RCC 7860 (cell line): Measurements from ENCODE around the gene KRTAP4-4.
"Not testable (repeated sequence)": the region's sequence is repeated elsewhere in the genome, so short reads cannot be mapped to it uniquely, and the experiment has no call there.

Source experiments
- DNase-seq: peaks from one replicate; pipeline ENCODE4 v3.0.0-alpha.2; 2015; ENCODE audit warnings: low spot score
- FAIRE-seq: peaks from 2 replicates; lab custom pipeline; 2012; peaks lifted over from hg19 to GRCh38; lab: Jason Lieb, UNC

The KRTAP4-4 gene

GRCh38 chr17:41148971-41149651 lies 11.4 kb downstream of the KRTAP4-4 start:
- DNase-seq, FAIRE-seq: not testable (repeated sequence)

DNA sequence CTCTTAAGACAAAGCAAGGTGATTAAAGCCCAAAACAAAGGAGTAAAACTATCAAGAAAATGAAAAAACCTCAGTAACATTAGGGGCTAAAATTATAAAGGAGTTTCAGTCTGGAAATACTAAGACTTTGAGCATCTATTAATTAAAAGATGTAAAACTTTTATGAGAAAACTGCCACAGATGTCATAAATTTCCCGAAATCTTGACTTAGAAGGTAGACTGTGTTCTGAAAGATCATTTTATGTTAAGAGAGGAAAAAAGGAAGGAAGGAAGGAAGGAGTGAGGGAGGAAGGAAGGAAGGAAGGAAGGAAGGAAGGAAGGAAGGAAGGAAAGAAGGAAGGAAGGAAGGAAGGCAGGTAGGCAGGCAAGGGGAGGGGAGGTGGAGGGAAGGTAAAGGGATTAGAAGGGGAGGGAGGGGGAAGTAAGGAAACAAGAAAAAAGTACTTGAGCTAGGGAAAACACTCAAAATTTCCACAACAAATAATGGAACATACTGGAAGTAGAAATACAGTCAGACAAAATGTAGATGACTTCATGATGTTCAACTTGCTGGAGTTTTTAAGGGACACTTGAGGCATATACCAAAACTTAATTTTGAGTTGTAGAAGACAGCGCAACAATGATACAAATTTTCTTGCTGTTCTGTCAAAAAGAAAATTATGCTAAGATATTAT lies 12.9 kb downstream of the KRTAP4-4 start:
- no peak for FAIRE-seq
- no peak for DNase-seq

- FAIRE-seq (no peak), DNase-seq (no peak)
Observed at GRCh38 chr17:41145261-41145660, 15.3 kb downstream of the KRTAP4-4 start.

DNA sequence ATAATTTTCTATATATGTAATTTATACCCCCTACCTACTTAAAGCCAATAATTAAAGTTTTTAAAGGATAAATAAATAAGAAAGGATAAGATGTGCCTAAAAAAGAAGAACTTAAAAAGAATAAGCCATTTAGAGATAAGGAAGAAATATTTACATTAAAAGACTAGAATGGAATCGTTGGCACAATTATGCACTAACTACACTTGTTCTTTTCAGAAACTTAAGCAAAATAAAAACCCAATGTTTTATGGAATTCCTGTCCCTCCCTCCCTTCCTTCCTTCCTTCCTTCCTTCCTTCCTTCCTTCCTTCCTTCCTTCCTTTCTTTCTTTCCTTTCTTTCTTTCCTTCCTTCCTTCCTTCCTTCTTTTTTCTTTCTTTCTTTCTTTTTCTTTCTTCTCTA lies 15.7 kb downstream of the KRTAP4-4 start:
- FAIRE-seq = no peak
- no peak for DNase-seq

- DNase-seq (no peak), FAIRE-seq (no peak)
Observed at GRCh38 chr17:41141361-41141760, 19.2 kb downstream of the KRTAP4-4 start.

DNA sequence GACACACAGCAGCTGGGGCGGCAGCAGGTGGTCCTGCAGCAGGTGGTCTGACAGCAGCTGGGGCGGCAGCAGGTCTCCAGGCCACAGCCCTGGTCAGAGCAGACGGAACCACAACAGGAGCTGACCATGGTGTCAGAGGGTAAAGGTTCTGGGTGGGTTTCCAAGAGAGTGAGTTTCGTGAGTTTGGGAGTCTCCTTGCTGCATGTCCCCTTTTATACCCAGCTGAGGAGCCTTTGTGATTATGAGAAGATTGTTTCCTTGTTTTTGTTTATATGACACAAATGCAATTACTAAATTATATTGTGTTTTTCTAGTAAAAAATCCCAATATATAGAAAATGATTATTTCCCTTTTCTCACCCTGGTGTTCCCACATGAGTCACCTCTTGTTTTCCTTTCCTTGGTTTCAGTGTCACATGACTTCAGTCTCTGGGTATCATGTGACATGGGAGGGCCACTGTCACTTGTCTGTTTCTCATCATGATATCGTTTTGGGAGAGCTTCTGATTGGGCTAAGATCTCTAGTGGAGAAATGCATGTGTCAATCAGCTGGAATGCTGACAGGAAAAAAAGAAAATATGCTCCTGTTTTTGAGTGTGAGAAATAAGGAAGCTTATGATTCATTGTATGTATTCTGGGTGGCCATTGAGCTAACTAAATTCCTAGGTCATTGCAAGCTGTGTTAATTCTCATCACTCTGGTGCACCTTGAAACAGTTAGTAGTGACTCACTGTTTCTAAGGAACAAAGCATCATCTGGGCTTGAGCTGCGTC lies 20.0 kb downstream of the KRTAP4-4 start, which contains the start of gene KRTAP4-6:
Gene KRTAP4-6, minus strand, starts transcription at position 185 of the 772 bp plus-strand sequence. Its CDS starts 57 bp downstream, at position 128.
- FAIRE-seq = peak; percentile 55
- DNase-seq = peak; percentile 88

DNA sequence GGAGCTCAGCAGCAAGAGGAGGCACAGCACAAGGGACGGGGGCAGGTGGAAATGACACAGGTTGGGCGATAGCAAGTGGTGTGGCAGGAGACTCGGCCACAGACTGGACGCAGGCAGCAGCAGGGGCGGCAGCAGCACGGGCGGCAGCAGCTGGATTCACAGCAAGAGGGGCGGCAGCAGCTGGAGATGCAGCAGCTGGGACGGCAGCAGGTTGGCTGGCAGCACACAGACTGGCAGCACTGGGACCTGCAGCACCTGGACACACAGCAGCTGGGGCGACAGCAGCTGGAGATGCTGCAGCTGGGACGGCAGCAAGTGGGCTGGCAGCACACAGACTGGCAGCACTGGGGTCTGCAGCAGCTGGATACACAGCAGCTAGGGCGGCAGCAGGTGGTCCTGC lies 20.7 kb downstream of the KRTAP4-4 start:
- not testable (repeated sequence) for FAIRE-seq, DNase-seq

DNA sequence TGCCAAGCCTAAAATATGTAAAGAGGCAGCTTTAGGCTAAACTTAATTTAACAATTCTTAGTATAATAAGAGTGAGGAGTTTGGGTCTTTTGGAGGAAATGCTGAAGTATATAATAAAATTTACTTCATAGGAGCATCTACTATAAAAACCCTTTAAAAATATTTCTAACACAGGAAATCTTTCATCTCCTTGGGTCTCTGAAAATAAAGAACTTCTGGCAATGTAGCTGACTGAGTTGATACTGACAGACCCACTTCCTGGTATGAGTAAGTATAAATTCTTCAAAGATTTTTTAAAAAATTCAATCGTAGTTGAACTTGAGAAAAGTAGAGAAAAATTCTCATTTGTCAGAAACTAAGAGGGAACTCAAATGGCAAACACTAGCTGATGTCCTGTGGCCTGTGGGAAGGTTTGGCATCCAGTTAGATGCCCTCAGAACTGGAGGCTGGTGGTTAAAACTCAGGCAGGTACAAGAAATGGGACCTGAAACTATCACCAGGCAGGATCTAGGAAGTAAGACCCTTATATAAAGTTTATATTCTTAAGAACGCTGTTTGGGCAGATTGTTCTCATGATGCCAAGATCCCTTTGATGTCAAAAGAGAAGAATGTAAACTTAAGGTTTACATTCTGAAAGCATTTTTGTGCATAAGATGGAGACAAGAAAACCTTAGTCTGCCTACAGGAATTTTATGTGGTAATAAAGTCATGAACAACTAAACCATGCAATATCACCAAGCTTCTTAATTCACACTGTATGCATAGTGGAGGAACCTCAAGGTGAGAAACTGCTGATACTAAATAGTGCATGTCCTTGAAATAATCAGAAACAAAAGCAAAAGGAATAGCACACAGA lies 26.4 kb downstream of the KRTAP4-4 start:
- FAIRE-seq (no peak), DNase-seq (no peak)

DNA sequence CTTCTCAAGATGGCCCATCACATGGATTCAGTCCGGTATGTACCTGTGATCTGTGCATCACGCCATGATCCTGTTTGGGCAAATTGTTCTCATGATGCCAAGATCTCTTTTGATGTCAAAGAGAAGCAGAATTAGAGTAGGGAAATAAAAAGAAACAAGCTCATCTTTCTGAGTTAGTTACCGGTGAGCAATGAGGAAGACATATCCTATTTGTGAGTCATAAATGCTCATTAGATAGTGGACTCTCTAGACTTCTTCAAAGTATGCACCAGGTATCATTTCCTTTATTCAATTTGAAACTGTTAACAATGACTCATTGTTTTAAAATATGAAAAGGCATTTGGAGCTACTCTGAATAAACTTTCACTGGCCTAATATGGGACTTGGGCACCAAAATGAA lies 28.6 kb downstream of the KRTAP4-4 start:
- FAIRE-seq = peak; percentile 87

DNA sequence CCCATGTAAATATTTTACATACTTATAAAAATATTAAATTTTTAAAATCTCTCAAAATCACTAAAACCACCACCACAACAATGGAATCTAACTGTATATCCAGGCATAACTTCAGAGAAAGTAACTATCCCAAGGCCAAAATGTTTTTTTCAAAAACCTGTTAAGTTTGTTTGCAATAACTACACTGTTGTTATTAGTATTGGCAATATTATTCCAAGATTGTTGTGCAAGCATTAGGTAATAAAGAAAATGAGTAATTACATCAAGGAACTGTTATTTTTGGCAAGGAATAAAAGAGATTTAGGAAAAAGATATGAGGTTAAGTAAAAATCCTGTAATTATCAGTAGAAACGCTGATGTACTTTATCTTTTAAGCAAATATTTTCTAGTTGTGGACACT lies 33.2 kb downstream of the KRTAP4-4 start:
- no peak for DNase-seq
- FAIRE-seq = no peak

More for the DNA sequence above, 28.6 kb downstream of the KRTAP4-4 start:
- peak; percentile 76 for DNase-seq

- DNase-seq = no peak
- FAIRE-seq = no peak
Observed at GRCh38 chr17:41126412-41126811, 34.1 kb downstream of the KRTAP4-4 start.

DNA sequence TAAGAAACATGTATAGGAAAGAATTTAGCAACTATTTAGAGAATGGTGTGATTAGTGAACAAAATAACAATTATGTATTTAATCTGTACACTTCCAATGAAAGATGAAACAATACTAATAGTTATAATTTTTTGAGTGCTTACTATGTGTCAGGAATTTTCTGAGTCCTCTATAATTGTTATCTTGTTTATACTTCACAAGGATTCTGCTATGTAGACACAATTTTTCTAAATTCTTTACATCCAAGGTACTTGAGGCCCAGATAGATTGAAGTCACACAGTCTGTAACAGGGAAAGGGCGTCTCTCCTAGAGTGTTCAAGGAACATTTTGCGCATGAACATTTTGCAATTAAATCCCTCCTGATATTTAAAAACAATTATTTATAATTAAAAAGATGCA lies 35.5 kb downstream of the KRTAP4-4 start:
- FAIRE-seq (no peak), DNase-seq (no peak)

- not testable (repeated sequence) for DNase-seq, FAIRE-seq
Observed at GRCh38 chr17:41123991-41124371, 36.6 kb downstream of the KRTAP4-4 start, which contains the start of gene KRTAP4-12. Gene KRTAP4-12 (minus strand): TSS chr17:41124182. CDS start chr17:41124122, 60 bp downstream.

GRCh38 chr17:41123292-41123990 lies 37.1 kb downstream of the KRTAP4-4 start:
- not testable (repeated sequence) for DNase-seq, FAIRE-seq

GRCh38 chr17:41121742-41122141 lies 38.8 kb downstream of the KRTAP4-4 start:
- FAIRE-seq (no peak), DNase-seq (no peak)

GRCh38 chr17:41119696-41120690 lies 40.6 kb downstream of the KRTAP4-4 start:
- peak; percentile 54 for FAIRE-seq
- not testable (repeated sequence) for DNase-seq

GRCh38 chr17:41118721-41119120 lies 41.8 kb downstream of the KRTAP4-4 start:
- DNase-seq = no peak
- FAIRE-seq = no peak

- FAIRE-seq, DNase-seq: not testable (repeated sequence)
Observed at GRCh38 chr17:41117846-41118386, 42.6 kb downstream of the KRTAP4-4 start, which contains the start of gene KRTAP4-11. Gene KRTAP4-11 (minus strand): TSS chr17:41118373. CDS start chr17:41118315, 58 bp downstream.
